ENCODE measurements around the gene OFD1. TPM values are rescaled to one million over a fixed set of nuclear protein-coding genes. Genes with fewer than 3 reads are reported as not detected.
A peak's percentile ranks its signal among the peaks of the same experiment; 100 is the strongest.

OFD1 gene, protein sequence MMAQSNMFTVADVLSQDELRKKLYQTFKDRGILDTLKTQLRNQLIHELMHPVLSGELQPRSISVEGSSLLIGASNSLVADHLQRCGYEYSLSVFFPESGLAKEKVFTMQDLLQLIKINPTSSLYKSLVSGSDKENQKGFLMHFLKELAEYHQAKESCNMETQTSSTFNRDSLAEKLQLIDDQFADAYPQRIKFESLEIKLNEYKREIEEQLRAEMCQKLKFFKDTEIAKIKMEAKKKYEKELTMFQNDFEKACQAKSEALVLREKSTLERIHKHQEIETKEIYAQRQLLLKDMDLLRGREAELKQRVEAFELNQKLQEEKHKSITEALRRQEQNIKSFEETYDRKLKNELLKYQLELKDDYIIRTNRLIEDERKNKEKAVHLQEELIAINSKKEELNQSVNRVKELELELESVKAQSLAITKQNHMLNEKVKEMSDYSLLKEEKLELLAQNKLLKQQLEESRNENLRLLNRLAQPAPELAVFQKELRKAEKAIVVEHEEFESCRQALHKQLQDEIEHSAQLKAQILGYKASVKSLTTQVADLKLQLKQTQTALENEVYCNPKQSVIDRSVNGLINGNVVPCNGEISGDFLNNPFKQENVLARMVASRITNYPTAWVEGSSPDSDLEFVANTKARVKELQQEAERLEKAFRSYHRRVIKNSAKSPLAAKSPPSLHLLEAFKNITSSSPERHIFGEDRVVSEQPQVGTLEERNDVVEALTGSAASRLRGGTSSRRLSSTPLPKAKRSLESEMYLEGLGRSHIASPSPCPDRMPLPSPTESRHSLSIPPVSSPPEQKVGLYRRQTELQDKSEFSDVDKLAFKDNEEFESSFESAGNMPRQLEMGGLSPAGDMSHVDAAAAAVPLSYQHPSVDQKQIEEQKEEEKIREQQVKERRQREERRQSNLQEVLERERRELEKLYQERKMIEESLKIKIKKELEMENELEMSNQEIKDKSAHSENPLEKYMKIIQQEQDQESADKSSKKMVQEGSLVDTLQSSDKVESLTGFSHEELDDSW
- total RNA-seq: 10 to 100 TPM; 23.6 to 36.2 TPM

DNA sequence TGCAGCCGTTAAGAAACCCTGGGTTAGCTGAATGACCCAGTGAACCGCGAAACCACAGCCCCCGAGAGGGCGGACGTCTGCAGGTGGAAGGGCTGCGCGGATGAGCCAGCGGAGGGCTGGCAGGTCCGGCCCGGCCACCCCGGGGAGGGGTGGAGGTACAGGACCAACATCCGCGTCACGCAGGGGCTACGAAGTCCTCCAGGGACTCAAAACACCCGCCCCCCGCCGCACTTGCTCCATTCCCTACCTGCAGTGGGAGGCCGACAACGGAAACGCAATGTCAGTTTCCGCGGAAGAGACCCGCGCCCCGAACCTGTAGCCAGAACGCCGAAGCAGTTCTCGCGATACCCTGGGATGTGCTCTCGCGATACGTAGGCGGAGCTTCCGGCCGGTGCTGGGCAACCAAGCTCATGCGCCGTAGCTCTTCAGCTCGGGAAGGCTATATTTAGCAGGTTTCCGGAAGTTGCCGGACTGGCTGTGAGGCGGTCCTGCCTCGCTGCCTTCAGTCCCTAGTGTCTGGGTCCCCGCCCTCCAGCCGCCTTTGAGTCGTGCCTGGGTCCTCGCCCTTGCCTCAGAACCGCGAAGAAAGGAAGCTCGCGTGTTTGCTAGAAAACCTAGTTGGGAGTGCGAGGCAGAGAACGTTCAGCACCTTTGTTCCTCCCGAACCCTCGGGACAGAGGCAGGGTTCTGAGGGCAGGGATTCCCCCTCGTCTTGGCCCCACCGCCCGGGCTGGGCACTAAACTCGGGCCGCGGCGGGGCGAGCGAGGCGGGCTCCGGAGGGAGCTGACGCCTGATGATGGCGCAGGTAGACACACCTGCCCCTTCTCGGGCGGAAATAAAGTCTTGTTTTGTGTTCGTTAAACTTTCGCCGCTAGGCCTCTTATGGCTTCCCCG, at the start of gene OFD1, which contains the start of gene TRAPPC2:
TSS of gene OFD1 (plus strand) at position 471 of the 895 bp plus-strand sequence. CDS start at position 795, 324 bp downstream.
TSS of gene TRAPPC2 (minus strand) at position 343 of the 895 bp plus-strand sequence. CDS start 14,657 bp downstream, outside the sequence.
- Histone ChIP-seq H3K27ac (peak within 1 kb of the TSS; percentile 89 to 92), H3K4me3 (peak within 1 kb of the TSS; percentile 63), H3K4me1 (replicated peaks) (no peaks in the 10 kb centered on the region), H3K27me3 (replicated peaks; ENCODE audit: insufficient read depth) (no peaks in the 10 kb centered on the region), H3K9me3 (no peaks in the 10 kb centered on the region), H3K36me3 (no peaks in the 10 kb centered on the region)
- intact Hi-C loops (cut with DNase I): loop anchor here (2.0 kb wide), 1 partner anchor 46 kb away; the partner anchor contains the start of gene RAB9A
- TF ChIP-seq POLR2A (IDR thresholded peaks at IDR 0.05) (peak; percentile 95), POLR2AphosphoS5 (IDR thresholded peaks at IDR 0.05) (peak; percentile 97)
- TF ChIP-seq, protein P1, sequence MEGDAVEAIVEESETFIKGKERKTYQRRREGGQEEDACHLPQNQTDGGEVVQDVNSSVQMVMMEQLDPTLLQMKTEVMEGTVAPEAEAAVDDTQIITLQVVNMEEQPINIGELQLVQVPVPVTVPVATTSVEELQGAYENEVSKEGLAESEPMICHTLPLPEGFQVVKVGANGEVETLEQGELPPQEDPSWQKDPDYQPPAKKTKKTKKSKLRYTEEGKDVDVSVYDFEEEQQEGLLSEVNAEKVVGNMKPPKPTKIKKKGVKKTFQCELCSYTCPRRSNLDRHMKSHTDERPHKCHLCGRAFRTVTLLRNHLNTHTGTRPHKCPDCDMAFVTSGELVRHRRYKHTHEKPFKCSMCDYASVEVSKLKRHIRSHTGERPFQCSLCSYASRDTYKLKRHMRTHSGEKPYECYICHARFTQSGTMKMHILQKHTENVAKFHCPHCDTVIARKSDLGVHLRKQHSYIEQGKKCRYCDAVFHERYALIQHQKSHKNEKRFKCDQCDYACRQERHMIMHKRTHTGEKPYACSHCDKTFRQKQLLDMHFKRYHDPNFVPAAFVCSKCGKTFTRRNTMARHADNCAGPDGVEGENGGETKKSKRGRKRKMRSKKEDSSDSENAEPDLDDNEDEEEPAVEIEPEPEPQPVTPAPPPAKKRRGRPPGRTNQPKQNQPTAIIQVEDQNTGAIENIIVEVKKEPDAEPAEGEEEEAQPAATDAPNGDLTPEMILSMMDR (IDR thresholded peaks at IDR 0.05): no peak
- peak; percentile 90 for DNase-seq (ENCODE audit: low spot score)
- 0% methylated on average over 31 of the region's 75 CpGs for WGBS

DNA sequence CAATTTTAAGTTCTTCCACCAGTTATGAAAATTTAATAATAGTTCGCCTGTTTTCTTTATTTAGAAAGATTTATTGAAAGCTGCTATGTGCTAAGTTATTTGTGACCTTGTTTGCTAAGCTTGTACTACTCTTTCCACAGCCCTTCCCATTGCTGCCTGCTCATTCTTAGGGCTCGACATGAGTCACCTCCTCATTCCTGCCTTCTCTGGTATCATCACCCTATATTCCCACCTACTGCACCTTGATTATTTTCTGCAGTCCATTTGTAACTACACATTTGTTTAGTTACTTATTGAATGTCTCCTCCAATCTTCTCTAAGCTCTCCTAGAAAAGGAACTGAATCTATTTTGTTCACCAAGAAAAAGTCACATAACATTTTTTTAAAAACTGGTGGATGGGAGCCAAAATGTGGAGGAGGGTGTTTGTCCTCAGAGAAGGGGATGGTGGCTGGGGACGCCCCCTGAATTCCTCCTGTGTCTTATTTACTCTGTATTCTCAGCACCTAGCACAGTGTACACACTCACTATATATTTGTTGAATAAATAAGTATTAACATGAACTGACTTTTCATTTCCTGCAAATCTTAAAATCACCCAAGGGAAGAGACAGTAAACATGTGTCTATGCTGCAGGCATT, 49.3 kb upstream of the OFD1 start:
- H3K4me1 ChIP-seq (replicated peaks): no peaks in the 10 kb centered on the region
- H3K4me3 ChIP-seq: no peak overlapping the region
- DNase-seq (ENCODE audit: low spot score): no peak
- no peaks in the 10 kb centered on the region for H3K36me3 ChIP-seq
- H3K27me3 ChIP-seq (replicated peaks; ENCODE audit: insufficient read depth): no peaks in the 10 kb centered on the region
- H3K9me3 ChIP-seq: no peaks in the 10 kb centered on the region
- TF ChIP-seq, protein P1 (IDR thresholded peaks at IDR 0.05): no peak
- no peak for TF ChIP-seq POLR2A (IDR thresholded peaks at IDR 0.05)
- TF ChIP-seq POLR2AphosphoS5 (IDR thresholded peaks at IDR 0.05): no peak
- intact Hi-C loops (cut with DNase I): no loop called here
- 31% methylated on average over 3 of the region's 3 CpGs for WGBS
- no peak overlapping the region for H3K27ac ChIP-seq

DNA sequence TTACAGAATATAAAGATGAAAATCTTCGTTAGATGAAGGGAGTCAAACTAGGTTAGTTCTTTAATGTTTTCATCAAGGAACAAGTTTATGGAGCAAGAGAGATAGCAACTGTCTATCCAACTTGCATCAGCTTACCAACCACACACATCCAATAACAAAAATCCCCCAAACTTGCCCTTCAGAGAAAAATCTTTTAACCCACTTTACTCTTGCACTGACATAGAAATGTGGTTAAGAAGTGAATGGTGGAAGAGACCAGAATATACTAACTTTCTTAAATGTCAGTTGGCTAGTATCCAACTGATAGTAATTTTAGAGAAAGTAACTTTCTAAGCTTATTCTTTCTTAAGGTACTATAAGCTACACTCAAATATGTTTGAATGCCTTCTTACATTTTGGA, 47.3 kb upstream of the OFD1 start:
- no peak for DNase-seq (ENCODE audit: low spot score)
- Histone ChIP-seq H3K4me1 (replicated peaks) (no peaks in the 10 kb centered on the region), H3K27ac (no peak overlapping the region), H3K36me3 (no peaks in the 10 kb centered on the region), H3K9me3 (no peaks in the 10 kb centered on the region), H3K4me3 (no peak overlapping the region), H3K27me3 (replicated peaks; ENCODE audit: insufficient read depth) (no peaks in the 10 kb centered on the region)
- WGBS: 93% methylated on average over 1 of the region's 1 CpG
- TF ChIP-seq POLR2AphosphoS5 (IDR thresholded peaks at IDR 0.05) (no peak), POLR2A (IDR thresholded peaks at IDR 0.05) (no peak)
- TF ChIP-seq, protein P1 (IDR thresholded peaks at IDR 0.05): no peak
- intact Hi-C loops (cut with DNase I): no loop called here

Data from prostate gland (tissue), 2 donors.